GM18508 (cell line): ENCODE results near the gene GABBR1.

Experiments used
- ATAC-seq: cut with Tn5 transposase; IDR thresholded peaks from one replicate; pipeline ENCODE4 v1.9.1; 2021; ENCODE audit warnings: moderate number of reproducible peaks; ENCODE audit not compliant: insufficient read depth, unreplicated experiment

The GABBR1 gene

GRCh38 chr6:29577544-29577943 lies 55.4 kb downstream of the GABBR1 start:
- ATAC-seq, result no peak

DNA sequence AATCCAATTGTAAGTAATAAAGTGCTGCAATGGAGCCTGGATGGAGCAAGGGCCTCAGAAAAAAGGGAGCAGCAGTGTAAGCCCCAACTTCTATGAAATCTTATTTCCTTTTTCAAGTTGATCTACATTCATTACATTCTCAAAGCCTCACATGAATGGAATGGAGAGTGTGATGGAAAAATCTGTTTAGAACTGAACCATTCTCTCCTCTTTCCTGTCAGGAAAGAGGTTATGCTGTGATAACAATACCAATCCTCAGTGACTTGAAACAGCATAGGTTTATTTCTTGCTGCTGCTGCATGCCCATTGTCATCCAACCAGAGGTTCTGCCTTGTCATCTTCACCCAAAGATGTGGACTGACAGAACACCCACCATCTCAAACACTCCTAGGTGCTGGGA lies 56.9 kb downstream of the GABBR1 start:
- no peak for ATAC-seq

GRCh38 chr6:29567991-29568390 lies 65.0 kb downstream of the GABBR1 start:
- ATAC-seq, result no peak

DNA sequence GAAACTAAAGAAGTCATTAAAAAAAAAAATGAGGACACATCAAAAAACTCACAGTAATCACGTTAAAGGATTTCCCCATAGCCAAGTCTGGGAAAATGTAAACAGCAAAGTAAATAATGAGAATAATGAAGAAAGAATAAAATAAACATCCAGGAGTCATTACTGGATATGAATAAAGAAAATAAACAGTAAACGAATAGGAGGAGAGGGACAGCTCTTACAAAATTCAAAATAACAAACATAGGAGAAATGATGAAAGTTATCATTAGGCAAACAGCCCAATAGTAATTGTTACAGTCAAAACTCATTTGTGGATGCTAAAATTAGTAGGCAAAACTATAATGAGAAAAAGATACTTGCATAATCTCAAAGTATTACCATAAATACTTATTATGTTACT lies 65.4 kb downstream of the GABBR1 start:
- ATAC-seq, result no peak

DNA sequence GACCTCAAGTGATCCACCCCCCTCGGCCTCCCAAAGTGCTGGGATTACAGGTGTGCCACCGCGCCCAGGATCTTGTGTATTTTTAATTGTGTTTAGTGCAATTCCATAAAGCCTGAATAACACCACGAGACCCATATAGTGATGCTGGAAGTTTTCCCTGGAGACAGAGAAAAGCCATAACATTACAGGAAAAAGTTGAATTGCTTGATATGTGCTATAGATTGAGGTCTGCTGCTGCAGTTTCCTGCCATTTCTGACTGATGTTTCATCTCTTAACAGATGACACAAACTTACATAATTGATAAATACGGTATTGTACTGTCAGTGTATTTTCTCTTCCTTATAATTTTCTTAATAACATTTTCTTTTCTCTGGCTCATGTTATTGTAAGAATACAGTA lies 66.1 kb downstream of the GABBR1 start:
- ATAC-seq, result no peak

- no peak for ATAC-seq
These were observed 68.1 kb downstream of the GABBR1 start for GRCh38 chr6:29564875-29565274.

GRCh38 chr6:29563435-29563965 lies 69.5 kb downstream of the GABBR1 start:
- no peak for ATAC-seq

DNA sequence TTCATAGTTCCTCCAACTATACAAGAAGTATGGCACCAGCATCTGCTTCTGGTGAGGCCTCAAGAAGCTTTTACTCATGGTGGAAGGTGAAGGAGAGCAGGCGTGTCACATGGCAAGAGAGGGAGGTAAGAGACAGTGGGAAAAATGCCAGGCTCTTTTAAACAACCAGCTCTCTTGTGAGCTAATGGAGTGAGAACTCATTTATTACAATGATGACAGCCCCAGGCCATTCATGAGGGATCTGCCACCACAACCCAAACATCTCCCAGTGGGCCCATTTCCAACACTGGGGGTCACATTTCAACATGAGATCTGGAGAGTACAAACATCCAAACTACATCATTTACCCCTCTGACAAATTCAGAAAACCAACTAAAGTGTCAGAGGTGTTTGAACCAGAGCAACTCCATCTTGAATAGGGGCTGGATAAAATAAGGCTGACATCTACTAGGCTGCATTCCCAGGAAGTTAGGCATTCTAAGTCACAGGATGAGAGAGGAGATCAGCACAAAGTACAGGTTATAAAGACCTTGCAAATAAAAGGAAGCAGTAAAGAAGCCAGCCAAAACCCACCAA lies 71.3 kb downstream of the GABBR1 start:
- ATAC-seq, result no peak

GRCh38 chr6:29561091-29561490 lies 71.9 kb downstream of the GABBR1 start:
- ATAC-seq, result no peak

DNA sequence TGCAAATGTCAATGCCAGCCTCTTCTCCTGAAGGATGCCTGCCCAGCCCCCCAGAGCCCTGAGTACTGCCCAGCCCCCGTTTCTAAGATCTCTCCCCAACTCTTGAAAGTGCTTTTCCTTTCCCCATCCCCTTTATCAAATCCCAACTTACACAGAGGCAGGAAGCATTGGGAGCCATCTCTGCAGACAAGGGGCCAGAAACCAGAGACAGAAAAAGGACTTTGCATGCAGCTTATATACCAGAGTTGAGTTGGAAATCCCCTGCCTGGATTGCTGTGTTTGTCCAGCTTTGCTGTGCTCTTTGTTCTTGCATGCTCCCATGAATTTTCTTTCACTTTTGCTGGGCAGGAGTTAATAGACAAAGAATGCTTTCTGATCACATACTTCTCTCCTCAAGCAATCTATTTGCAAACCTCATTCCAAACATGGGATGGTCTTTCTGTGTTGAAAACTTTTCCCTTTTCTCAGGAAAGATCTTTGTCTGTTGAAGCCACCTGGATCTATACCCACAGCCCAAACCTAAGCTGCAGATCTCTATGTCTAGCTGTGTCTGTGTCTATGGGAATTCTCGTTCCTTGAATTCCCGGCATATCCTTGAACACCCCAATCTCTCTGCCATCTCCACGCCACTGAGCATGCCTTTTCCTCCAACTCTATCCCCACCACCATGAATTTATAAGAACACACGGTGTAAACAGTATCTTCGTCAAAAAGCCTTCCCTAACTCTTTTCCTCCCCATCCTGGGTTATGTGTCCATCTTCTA lies 73.3 kb downstream of the GABBR1 start, which contains the start of gene UBD:
TSS of gene UBD (minus strand) at position 209 of the 764 bp plus-strand sequence. CDS start at position 178, 31 bp downstream.
- ATAC-seq, result no peak

DNA sequence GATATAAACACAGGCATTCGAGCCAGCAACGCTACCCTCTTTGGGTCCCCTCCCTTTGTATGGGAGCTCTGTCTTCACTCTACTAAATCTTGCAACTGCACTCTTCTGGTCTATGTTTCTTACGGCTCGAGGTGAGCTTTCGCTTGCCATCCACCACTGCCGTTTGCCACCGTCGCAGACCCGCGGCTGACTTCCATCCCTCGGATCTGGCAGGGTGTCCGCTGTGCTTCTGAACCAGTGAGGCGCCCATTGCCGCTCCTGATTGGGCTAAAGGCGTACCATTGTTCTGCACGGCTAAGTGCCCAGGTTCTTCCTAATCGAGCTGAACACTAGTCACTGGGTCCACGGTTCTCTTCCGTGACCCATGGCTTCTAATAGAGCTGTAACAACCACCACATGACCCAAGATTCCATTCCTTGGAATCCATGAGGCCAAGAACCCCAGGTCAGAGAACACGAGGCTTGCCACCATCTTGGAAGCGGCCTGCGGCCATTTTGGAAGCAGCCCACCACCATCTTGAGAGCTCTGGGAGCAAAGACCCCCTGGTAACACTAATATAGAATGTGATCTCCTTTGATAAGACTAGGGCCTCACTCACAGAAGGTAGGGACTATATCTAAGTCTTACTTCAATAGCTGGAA lies 74.4 kb downstream of the GABBR1 start:
- ATAC-seq, result no peak

DNA sequence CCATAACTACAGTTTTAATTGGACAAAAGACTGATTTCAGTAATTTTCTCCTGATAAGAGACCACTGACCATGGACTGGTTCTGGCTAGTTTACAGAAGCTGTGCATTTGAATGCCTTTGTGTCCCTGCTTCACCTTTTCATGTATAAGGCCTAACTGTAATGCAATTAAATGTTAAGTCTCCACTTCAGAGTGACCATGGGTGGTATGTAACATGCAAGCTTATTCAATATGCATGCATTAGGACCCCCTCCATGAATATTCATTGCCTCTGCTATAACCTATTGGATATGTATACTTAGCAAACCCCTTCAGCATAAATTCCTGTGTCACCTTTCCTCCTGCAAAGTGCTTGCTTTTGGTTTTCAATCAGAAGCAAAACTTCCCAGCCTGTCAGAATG lies 75.7 kb downstream of the GABBR1 start:
- no peak for ATAC-seq

DNA sequence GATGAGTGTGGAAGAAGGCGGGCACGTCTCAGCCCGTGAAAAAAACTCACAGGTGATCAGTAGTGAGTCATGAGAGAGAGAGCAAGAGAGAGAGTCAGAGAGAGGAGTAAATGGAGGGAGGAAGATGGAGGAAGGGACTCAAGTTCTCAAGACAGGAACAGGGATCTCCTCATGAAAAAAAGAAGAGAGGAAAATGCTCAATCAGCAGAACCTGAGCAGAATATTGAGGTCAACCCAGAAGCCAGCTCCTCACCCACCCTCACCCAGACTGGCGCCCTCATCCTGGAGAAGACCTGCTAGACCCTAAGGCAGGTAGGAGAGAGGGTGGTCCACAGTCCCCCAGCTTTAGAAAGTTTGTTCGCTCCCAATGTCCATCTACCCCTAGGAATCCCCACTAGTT lies 78.2 kb downstream of the GABBR1 start:
- no peak for ATAC-seq

- ATAC-seq, result no peak
These were observed 79.5 kb downstream of the GABBR1 start for GRCh38 chr6:29553268-29554057.

GRCh38 chr6:29552512-29553051 lies 80.4 kb downstream of the GABBR1 start:
- peak; percentile 70 for ATAC-seq

DNA sequence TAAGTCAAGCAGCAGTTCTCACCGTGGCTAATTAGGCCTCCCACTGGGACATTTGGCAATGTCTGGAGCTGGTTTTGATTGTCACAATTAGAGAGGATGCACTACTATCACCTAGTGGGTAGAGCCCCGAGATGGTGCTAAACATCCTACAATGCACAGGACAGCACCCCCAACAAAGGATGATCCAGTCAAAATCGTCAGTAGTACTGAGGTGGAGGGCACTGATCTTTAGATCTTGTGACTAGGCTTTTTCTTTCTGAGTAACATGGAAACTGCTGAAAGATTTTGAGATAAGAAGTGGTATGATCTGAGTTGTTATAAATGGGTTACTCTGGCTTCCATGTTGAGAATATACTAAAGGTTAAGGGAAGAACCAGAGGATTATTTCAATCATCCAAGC lies 85.4 kb downstream of the GABBR1 start:
- no peak for ATAC-seq

- ATAC-seq, result no peak
These were observed 95.1 kb downstream of the GABBR1 start for GRCh38 chr6:29537714-29538403.

DNA sequence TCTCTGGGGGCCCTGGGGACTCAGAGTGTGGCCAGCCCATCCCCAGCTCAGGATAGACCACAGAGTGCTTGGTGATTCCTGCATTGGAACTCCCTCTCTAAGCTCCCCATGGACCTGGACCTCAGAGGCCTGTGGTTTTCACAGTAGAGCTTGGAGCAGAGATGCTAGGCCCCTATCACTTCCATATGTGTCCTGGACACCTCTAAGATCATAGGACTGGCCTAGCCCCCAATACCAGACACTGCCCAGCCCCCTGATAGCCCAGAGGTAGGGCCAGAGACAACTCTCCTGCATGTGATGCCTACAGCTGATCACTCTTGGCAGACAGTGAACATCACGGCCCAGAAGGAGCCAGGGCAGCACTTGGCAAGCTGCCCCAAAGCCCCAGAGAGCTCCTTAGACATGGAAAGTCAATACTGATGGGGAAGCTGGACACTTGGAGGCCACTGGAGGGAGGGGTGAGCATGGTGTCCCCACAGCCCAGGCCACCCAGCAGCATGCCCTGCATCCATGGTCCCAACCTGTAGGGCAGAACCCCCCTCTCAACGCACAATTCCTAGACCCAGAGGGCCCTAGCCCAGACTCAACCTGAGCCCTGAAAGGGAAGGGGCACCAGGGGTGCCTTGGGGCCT lies 100.5 kb downstream of the GABBR1 start:
- no peak for ATAC-seq

- no peak for ATAC-seq
These were observed 101.3 kb downstream of the GABBR1 start for GRCh38 chr6:29531668-29532067.
